ENCODE measurements around the gene TOLLIP.
"Not testable (repeated sequence)": the region's sequence is repeated elsewhere in the genome, so short reads cannot be mapped to it uniquely, and the experiment has no call there.

The TOLLIP gene

DNA sequence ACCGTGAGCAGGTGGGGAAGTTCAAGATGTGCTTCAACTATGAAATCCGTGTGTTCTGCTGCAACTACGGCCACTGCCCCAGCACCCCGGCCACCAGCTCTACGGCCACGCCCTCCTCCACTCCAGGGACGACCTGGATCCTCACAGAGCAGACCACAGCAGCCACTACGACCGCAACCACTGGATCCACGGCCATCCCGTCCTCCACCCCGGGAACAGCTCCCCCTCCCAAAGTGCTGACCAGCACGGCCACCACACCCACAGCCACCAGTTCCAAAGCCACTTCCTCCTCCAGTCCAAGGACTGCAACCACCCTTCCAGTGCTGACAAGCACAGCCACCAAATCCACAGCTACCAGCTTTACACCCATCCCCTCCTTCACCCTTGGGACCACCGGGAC is 63.7 kb downstream of the TOLLIP start:
- not testable (repeated sequence) for DNase-seq (ENCODE audit: low spot score)

DNA sequence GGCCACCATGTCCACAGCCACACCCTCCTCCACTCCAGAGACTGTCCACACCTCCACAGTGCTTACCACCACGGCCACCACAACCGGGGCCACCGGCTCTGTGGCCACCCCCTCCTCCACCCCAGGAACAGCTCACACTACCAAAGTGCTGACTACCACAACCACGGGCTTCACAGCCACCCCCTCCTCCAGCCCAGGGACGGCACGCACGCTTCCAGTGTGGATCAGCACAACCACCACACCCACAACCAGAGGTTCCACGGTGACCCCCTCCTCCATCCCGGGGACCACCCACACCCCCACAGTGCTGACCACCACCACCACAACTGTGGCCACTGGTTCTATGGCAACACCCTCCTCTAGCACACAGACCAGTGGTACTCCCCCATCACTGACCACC is 64.9 kb downstream of the TOLLIP start:
- DNase-seq (ENCODE audit: low spot score) = not testable (repeated sequence)

DNA sequence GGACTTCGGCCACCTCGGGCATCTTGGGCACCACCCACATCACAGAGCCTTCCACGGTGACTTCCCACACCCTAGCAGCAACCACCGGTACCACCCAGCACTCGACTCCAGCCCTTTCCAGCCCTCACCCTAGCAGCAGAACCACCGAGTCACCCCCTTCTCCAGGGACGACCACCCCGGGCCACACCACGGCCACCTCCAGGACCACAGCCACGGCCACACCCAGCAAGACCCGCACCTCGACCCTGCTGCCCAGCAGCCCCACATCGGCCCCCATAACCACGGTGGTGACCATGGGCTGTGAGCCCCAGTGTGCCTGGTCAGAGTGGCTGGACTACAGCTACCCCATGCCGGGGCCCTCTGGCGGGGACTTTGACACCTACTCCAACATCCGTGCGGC is 65.9 kb downstream of the TOLLIP start:
- DNase-seq (ENCODE audit: low spot score) = not testable (repeated sequence)

DNA sequence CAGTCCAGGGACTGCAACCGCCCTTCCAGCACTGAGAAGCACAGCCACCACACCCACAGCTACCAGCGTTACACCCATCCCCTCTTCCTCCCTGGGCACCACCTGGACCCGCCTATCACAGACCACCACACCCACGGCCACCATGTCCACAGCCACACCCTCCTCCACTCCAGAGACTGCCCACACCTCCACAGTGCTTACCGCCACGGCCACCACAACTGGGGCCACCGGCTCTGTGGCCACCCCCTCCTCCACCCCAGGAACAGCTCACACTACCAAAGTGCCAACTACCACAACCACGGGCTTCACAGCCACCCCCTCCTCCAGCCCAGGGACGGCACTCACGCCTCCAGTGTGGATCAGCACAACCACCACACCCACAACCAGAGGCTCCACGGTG is 66.7 kb downstream of the TOLLIP start:
- not testable (repeated sequence) for DNase-seq (ENCODE audit: low spot score)

DNA sequence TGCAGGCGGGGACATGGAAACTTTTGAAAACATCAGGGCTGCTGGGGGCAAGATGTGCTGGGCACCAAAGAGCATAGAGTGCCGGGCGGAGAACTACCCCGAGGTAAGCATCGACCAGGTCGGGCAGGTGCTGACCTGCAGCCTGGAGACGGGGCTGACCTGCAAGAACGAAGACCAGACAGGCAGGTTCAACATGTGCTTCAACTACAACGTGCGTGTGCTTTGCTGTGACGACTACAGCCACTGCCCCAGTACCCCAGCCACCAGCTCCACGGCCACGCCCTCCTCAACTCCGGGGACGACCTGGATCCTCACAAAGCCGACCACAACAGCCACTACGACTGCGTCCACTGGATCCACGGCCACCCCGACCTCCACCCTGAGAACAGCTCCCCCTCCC is 67.1 kb downstream of the TOLLIP start:
- no peak for DNase-seq (ENCODE audit: low spot score)

DNA sequence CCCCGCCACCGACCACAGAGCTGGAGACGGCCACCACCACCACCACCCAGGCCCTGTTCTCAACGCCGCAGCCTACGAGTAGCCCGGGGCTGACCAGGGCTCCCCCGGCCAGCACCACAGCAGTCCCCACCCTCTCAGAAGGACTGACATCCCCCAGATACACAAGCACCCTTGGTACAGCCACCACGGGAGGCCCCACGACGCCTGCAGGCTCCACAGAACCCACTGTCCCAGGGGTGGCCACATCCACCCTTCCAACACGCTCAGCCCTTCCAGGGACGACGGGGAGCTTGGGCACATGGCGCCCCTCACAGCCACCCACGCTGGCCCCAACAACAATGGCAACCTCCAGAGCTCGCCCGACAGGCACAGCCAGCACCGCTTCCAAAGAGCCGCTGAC is 67.7 kb downstream of the TOLLIP start:
- no peak for DNase-seq (ENCODE audit: low spot score)

DNA sequence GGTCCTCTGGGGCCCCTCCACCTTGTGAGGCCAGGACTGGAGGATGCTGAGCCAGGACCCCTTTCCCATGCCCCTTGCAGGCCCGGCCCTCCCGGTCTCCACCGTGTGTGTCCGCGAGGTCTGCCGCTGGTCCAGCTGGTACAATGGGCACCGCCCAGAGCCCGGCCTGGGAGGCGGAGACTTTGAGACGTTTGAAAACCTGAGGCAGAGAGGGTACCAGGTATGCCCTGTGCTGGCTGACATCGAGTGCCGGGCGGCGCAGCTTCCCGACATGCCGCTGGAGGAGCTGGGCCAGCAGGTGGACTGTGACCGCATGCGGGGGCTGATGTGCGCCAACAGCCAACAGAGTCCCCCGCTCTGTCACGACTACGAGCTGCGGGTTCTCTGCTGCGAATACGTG is 68.7 kb downstream of the TOLLIP start:
- DNase-seq (ENCODE audit: low spot score) = no peak

DNA sequence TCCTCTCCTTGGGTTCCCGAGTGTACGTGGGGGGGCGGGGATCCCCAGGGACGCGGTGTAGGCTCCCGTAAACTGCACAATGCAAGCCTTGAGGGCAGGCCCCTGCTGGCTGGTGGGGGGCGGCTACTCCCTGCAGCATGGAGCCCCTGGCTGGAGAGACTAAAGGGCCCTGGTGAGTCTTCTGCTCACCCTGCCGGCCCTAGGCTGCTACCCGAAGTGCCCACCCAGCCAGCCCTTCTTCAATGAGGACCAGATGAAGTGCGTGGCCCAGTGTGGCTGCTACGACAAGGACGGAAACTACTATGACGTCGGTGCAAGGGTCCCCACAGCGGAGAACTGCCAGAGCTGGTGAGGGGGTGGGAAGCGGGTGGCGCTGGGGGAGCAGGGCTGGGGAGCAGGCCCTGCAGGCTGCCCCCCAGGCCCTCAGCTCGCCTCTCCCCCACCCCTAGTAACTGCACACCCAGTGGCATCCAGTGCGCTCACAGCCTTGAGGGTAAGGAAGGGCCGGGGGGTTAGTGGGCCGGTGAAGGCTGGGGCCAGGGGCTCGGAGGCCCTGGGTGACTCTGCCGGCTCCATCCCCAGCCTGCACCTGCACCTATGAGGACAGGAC is 69.7 kb downstream of the TOLLIP start:
- DNase-seq (ENCODE audit: low spot score) = no peak

DNA sequence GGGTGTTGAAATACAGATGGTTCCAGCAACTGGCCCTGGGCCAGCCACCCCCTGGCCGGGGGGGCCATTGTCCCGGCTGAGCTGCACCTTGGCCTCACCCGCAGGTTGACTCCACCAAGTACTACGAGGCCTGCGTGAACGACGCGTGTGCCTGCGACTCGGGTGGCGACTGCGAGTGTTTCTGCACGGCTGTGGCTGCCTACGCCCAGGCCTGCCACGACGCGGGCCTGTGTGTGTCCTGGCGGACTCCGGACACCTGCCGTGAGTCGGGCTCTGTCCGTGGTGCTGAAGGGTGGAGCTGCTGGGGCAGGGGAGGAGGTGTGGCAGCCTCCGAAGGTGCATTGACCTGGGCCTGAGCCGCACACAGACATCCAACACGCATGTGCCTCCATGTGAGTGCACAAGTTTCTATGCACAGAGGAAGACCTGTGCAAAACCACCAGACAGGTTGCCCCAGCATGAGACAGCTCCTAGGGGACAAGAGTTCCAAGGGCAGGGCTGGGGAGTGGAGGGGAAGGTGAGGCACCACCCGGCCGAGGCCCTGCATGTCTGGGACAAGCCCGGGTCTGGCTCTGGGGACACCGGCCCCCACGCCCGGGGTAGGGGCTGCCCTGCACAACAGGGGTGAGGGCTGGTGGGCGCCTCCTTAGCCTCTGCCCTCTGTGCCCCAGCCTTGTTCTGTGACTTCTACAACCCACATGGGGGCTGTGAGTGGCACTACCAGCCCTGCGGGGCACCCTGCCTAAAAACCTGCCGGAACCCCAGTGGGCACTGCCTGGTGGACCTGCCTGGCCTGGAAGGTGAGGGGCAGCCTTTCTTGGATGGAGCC is 70.5 kb downstream of the TOLLIP start:
- DNase-seq (ENCODE audit: low spot score) = no peak

DNA sequence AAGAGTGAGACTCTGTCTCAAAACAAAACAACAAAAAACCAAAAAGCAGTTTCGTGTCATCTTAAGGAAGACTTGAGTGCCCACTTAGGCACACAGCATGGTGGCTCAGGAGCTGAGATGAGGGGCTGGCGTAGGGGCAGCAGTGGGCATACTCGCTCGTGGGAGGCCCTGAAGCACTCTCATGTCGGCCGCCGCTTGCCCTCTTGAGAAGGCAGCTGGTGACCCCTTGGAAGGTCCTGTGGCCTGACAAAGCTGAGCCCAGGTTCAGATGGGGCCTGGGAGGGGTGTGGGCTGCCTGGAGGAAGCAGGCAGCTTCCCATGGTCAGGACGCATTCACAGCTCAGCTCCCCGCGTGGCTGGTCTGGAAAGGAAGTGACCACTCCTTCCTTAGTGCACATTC is 71.6 kb downstream of the TOLLIP start:
- no peak for DNase-seq (ENCODE audit: low spot score)

DNA sequence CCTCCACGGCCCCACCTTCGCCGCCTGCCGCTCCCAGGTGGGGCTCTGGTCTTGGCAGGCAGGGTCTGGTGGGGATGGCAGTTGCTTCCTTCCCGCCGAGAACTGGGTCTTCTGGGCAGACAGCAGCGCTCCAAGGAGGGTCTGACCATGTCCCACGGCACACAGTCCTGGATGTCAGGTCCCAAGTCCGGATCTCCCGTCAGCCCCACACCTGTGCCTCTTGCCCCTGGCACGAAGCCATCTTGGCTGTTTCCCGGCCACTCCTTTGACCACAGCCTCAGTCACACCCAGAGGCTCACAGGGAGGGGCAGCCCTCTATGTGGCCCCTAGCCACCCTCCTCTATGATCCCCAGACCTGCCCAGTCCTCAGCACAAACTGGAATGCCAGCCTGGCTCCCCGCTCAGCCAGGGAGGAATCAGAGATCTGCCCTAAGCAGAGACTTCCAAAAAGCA is 72.3 kb downstream of the TOLLIP start:
- peak; percentile 68 for DNase-seq (ENCODE audit: low spot score)

DNA sequence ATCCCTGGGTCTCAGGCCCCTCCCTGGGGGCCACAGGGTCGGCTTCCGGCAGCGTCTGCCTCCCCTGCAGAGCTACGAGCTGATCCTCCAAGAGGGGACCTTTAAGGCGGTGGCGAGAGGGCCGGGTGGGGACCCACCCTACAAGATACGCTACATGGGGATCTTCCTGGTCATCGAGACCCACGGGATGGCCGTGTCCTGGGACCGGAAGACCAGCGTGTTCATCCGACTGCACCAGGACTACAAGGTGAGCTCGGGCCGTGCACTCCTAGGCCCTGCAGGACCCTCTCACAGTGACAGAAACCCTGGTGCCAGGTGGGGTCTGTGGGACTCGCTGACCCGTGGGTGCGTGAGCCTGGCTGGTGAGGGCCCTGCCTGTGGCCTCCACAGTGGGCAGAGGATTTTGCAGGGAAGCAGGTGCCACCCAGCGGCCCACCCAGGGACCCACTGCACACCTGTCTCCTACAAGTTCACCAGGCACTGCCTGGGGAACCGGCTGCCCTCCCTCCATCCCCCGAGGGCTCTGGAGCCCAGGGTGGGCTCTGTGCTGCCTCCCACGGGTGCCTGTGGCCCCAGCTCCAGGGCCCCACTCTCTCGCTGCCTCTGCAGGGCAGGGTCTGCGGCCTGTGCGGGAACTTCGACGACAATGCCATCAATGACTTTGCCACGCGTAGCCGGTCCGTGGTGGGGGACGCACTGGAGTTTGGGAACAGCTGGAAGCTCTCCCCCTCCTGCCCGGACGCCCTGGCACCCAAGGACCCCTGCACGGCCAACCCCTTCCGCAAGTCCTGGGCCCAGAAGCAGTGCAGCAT is 72.9 kb downstream of the TOLLIP start:
- no peak for DNase-seq (ENCODE audit: low spot score)

DNA sequence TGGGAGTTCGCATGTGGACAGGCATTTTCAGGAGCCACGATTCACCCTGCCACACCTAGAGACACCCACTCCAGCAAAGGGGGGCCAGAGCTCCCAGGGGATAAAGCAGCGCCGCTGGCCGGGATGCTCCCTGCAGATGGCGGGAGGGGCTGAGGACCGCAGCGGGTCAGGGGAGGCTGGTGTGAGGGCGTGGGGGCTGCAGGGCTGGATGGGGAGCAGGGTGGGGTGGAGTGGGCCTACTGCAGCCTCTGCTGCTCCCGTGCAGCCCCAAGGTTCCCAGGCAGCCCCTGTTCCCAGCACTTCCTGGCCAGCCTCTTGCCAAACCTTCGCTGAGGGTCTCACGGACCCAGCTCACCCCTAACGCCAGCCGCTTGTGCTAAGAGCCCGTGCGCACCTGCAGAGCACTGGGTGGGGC is 73.5 kb downstream of the TOLLIP start:
- DNase-seq (ENCODE audit: low spot score) = no peak

DNA sequence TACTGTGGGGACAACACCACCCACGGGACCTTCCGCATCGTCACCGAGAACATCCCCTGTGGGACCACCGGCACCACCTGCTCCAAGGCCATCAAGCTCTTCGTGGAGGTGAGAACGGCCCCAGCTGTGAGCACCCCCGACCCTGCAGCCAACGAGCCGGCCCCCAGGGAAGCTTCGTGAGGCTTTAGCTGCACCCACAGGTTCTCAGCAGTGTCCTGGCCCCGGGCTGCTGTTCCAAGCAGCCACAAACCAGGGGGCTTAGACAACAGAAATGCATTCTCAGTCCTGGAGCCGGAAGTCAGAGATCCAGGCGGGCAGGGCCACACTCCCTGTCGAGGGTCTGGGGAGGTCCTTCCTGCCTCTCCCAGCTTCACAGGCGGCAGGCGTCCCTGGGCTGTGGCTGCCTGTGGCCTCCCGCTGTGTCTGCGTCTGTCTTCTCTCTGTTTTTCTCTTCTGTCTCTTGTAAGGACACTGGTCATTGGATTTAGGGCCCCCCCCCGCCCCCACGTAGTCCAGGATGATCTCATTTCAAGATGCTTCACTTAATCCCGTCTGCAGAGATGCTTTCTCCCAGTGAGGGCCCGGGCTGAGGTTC is 74.0 kb downstream of the TOLLIP start:
- no peak for DNase-seq (ENCODE audit: low spot score)

DNA sequence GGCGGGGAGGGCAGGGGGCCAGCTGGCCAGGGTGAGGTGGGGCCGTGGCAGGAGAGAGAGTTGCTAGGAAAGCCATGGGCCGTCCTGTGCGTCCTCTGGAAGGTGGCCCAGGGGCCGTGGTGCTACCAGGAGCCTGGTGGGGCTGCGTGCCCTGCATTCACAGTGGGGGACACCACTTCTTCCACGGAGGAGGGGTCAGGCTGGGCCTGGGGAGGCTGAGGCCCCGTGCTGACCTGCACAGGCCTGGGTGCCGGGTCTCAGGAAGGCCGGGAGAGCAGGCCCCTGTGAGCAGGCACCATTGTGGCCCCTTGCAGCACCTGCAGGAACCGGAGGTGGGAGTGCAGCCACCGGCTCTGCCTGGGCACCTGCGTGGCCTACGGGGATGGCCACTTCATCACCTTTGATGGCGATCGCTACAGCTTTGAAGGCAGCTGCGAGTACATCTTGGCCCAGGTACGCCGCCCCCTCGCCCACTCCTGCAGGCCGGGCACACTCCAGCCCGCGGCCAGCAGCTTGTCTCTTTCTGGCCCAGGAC is 74.6 kb downstream of the TOLLIP start:
- DNase-seq (ENCODE audit: low spot score) = no peak

DNA sequence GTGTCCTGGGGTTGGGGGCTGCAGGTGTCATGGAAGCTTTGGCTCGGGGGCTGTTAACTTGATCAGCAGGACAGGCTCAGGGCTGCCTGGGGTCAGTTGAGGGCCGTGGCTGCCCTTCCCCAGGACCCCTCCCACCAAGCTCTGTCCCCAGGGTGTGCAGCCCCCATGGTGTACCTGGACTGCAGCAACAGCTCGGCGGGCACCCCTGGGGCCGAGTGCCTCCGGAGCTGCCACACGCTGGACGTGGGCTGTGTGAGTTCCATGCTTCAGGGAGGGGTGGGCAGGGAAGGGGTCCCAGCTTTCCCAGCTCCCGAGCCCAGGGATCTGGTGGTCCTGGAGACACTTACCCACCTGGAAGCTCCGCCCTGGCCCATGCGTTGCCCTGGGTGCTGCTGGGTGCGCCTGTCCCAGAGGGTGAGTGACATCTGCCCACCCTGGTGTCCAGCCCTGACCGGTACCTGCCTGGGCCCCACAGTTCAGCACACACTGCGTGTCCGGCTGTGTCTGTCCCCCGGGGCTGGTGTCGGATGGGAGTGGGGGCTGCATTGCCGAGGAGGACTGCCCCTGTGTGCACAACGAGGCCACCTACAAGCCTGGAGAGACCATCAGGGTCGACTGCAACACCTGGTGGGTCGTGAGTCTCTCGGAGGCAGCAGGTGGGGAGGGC is 75.2 kb downstream of the TOLLIP start:
- no peak for DNase-seq (ENCODE audit: low spot score)

DNA sequence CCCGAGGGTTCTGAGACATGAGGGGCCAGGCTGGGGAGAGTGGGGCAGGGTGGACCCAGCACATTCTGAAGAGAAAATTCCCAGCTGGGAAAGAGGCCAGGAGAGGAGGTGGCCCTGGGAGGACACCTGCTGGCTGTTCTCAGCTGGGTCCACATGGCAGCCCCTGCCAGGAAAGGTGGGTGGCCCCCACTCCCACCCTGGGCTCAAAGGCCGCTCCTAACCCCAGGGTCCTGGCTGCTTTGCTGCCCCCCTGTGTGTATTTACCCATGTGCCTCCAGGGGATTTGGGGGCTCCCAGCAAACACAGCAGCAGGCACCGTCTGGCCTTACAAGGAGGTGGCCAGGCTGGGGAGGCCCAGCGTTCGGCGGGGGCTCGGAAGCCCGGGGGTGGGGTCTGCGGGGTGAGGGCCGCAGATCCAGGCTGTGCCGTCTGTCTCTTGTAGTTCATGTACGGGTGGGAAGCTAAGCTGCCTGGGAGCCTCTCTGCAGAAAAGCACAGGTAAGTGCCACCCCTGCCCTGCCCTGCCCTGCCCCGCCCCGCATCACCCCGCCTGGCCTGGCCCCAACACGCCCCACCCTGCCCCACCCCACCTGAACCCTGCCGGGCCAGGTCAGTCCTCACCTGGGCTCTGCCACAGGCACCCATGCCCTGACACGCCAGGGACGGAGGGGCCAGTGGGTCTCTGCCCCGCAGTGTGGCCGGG is 75.9 kb downstream of the TOLLIP start:
- DNase-seq (ENCODE audit: low spot score) = no peak

DNA sequence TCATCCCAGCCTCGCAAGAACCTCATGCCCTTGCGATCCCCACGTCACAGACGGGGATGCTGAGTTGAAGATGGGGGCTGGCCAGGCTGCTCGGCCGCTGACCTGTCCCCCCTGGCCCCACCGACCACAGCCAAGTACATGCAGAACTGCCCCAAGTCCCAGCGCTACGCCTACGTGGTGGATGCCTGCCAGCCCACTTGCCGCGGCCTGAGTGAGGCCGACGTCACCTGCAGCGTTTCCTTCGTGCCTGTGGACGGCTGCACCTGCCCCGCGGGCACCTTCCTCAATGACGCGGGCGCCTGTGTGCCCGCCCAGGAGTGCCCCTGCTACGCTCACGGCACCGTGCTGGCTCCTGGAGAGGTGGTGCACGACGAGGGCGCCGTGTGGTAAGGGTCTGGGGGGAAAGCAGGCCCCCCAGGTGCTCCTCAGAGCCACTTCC is 76.5 kb downstream of the TOLLIP start:
- no peak for DNase-seq (ENCODE audit: low spot score)

DNA sequence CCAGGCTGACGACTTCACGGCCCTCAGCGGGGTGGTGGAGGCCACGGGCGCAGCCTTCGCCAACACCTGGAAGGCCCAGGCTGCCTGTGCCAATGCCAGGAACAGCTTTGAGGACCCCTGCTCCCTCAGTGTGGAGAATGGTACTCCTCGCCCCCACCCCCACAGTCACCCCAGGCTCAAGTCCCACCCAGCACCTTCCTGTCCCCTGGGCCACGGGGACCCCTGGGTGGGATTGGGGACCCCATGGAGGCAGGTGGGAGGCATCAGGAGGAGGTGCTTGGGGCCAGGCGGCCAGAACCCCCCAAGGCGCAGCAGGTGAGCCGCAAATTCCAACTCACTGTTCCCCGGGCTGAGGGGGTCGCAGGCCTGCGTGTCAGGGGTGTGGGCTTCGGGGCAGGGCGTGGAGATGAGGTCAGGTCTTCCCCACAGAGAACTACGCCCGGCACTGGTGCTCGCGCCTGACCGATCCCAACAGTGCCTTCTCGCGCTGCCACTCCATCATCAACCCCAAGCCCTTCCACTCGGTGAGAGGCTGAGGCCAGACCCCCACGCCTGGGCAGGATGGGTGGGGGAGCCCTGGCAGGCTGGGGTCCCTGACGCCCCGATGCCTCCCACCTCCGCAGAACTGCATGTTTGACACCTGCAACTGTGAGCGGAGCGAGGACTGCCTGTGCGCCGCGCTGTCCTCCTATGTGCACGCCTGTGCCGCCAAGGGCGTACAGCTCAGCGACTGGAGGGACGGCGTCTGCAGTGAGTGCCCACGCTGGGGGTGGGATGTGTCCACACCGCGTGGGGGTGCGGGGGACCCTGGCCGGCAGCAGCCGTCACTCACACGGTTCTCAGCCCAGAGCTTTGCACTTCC is 77.2 kb downstream of the TOLLIP start:
- DNase-seq (ENCODE audit: low spot score) = no peak

All from SW480 (cell line).